ENCODE measurements around the gene SLC30A10.

DNA sequence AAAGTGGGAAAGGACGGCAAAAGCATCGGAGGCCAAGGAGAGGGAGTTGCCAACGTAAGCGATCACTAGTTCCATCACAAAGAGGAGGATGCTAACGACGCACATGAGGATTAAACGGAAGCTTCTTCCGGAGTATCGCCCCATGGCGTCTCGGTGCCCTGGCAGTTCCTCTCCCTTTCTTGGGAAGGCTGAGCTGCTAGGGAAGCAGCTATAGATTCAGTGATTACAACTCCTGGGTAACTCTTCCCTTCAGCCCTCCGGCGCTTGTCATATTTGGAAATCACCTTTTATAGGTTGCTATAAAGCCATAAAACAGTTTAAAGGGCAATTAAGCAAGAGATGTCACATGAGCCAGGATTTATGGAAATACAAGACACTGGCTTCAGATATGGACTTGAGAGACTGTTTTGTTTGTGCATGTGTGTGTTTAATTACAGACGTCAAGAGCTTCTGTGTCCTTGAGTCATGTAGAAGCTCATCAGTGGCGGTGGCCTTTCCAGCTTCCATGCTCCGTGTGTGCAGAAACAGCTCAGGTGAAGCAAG lies 30.6 kb upstream of the SLC30A10 start:
- TF ChIP-seq, protein P1, sequence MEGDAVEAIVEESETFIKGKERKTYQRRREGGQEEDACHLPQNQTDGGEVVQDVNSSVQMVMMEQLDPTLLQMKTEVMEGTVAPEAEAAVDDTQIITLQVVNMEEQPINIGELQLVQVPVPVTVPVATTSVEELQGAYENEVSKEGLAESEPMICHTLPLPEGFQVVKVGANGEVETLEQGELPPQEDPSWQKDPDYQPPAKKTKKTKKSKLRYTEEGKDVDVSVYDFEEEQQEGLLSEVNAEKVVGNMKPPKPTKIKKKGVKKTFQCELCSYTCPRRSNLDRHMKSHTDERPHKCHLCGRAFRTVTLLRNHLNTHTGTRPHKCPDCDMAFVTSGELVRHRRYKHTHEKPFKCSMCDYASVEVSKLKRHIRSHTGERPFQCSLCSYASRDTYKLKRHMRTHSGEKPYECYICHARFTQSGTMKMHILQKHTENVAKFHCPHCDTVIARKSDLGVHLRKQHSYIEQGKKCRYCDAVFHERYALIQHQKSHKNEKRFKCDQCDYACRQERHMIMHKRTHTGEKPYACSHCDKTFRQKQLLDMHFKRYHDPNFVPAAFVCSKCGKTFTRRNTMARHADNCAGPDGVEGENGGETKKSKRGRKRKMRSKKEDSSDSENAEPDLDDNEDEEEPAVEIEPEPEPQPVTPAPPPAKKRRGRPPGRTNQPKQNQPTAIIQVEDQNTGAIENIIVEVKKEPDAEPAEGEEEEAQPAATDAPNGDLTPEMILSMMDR (IDR thresholded peaks at IDR 0.05): no peak
- TF ChIP-seq POLR2A (IDR thresholded peaks at IDR 0.05) (no peak), POLR2AphosphoS5 (IDR thresholded peaks at IDR 0.05; ENCODE audit: insufficient read depth in 1 of 2, low read depth in 1 of 2) (no peak)
